KG1 (cell line): ENCODE measurements around the gene TMEM178B.
"Not testable (repeated sequence)": the region's sequence is repeated elsewhere in the genome, so short reads cannot be mapped to it uniquely, and the experiment has no call there.

ENCODE experiments used
- DNase-seq: peaks from one replicate; lab custom pipeline; 2025; lab: John Stamatoyannopoulos, UW

TMEM178B gene

DNA sequence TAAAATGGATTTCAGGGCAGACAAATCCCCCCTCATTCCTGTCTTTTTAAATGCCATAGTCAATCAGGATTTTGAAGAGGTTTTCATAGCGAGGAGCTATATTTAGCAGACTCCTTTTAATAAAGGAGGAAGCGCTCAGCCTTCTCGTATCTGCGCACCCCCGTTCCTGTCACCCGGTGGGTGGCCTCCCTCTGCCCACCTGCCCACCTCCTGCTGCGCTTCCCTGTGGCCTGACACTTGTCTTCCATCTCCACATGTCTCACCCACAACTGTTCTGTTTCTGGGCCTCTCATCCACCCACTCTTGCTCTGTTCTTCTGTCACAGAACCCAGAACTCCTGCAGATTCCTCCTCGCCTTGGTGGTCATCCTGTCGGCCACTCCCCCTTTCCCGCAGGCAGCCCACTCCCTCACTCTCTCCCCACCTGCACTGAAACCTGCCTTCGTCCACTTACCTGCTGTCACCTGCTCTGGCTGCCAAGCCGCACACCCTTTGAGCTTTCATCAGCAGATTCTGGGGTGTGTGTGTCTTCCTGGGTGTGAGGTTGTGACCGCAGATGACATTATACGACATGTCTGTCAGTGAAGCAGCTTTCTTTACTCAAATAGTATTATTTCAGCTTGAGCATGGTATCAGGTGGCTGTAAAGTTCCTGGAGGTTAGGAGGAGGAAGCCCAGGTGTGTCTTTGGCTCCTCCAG is 313.8 kb downstream of the TMEM178B start:
- DNase-seq, result no peak

DNA sequence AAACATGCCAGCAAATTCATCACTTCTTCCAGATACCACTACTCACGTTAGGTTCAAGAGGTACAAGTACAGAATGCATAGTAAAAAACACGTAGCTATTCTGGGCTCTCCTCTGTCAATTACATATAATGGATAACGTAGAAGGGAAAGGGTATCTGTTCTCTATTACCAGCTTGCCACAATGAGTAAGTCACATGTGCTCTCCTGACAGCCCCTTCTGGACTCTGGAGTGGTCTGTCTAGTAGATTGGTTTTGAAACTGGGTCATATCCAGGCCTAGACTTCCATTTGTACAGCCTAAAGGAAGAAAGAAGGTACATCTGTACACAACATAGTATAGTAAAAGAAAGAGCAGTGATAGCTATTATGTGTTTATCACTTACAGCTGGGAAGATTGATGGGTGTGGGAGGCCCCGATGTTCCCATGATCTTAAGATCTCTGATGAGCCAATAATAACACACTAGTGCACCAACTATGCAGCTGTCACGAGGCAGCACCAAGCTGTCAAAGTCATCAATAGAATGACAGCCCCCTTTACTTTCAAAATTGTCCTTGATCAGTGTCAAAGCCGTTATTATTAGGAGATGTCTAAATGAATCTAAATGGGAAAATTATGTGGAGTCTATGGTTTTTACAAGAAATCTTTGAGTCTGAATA is 315.4 kb downstream of the TMEM178B start:
- no peak for DNase-seq

DNA sequence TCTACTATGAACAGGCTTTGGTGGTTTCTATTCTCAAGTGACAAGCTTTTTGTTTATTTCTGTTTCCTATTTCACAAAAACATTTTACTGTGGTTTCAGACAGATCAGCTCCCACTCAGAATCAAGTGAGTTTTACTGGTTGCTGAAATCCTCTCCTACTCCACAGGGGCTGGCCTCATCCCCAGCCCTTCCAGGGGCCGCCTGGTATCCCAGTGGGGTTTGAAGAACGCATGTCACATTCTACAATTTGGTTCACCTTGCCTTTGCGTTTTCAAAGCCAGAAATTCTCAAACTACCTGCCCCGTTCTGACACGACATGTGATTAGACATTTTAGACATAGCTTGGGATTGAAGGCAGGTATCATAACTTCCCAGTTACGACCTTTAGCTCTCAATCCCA is 316.5 kb downstream of the TMEM178B start:
- no peak for DNase-seq

DNA sequence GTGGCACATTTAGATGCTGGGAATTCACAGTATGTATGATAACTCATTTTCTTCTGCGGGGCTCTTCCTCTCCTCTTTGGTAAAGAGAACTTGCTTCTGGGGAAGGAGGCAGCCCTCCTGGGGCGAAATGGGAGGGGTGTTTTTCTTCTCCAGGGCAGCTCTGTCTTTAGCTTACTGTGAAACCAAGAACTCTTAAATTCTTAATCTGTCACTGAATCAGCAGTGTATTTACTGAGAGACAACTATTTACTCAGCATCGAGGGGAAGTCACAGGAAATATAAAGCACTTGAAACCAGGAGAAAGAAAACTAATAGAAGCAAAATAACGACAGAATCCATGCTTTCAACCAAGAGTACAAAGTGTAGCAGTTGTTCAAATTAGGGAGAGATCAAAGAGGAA is 319.2 kb downstream of the TMEM178B start:
- DNase-seq, result no peak

DNA sequence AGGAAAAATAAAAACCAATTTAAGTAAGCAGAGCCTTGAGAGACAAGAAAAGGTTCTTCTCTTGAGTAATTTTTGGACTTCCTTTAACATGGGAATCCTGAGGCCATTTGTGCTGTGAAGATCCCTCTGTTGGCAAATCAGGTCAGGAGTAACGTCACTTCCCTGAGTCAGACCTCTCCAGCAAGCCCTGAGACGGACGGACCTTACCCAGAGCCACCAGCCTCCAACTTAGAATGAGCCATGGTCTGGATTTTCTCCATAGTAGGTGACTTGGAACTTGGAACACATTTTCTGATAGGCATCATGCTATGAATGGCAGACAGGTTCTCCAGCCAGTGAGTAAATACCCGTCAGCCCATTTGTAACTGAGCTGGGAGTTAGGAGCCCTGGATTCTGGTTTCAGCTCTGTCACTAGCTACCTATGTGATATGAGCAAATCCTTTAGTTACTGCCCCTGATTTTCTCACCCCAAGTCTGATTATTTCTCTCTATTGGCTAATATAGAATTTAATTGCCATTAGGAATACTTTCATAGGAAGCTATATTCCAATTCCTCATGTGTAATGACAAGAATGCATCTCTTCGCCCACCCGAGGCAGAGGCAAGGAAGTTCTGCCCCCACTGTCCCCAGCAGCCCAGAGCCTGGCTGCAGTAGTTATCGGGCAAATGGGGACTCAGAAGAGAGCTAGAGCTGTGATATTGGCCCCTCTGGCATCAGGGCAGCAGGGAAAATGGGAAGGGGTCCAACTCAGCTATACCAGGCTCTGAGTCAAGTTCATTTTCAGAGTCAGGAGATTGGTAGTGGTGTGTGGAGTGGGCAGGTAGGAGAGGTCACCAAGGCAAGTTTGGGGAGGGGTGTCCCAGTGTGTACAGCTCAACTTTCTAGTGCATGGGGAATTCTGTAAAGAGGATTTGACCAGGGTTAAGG is 323.6 kb downstream of the TMEM178B start:
- DNase-seq, result no peak

DNA sequence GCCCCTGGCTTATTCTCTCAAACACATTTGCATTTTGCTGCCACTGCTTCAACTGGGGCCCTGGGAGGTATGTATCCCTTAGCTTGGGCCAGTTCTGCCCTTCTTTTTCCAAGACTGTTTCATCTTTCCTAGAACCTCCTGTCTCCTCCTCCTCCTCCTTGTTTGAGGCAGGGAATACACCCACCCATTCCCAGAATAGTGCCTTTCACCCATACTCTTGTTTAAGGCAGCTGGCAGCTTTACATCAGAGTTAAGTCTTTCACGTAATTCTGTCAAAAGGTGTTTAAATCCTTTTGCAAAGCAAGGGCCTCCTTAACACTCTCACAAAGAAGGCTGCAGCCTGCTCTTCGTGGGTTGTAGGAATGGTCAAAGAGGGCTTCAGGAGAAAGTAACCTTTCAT is 326.5 kb downstream of the TMEM178B start:
- no peak for DNase-seq

DNA sequence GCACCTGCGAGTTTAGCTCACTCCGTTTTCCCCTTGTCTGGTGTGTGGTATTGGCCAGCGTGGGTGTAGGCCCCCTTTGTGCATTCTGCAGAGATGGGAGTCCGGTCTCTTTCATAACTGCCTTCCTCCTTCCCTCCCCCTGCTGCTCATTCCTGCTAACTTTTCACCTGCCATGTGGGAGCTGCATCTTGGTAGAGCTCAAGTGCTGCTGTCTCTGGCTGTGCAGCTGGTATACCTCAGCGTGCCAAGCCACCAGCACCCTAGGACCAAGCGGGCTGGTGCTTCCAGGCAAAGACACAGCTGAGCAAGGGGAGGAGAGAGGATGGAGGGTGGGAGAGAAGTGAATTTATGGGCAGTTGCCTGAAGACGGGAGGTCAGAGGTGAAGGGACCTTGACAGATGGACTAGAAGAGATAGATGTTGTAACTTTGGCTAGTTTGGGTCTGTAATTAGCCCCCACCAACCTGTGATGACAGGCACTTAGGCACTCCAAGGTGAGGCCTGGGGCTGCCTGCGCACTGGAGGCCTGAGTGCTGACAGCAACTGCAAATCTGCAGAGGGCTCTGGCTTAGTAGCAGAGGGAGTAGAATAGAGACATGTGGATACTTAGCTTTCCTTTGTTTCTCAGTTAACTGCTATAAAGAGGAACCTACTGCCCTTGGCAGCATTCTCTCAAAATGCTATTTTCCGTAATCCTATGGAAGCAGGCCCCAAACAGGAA is 328.6 kb downstream of the TMEM178B start:
- DNase-seq, result no peak

DNA sequence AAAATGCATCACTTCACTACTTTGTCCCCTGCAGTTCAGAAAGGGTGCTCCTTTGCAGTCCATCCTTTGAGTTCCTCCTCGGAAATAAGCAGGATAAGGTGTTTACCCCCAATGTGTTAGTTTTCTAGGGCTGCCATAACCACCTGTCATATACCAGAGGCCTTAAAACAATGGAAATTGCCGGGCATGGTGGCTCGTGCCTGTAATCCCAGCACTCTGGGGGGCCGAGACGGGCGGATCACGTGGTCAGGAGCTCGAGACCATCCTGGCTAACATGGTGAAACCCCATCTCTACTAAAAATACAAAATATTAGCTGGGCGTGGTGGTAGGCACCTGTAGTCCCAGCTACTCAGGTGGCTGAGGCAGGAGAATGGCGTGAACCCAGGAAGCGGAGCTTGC is 330.0 kb downstream of the TMEM178B start:
- DNase-seq, result not testable (repeated sequence)

DNA sequence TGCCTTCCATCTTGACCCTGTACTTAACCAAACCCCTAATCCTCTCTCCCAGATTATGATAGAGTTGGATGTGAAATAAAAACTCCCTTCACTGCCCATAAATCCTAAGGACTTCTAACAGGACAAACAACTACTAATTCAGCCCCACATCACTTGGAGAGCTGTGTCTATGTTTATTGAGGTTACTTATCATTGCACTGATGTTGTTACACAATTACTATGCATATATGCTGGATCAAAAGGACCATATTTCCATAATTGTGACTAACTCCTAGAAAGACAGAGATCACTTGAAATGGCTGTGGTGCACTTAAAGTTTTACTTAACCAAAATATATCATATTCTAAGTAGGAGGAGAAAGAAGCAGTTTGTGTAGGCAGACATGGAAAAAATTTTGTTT is 332.5 kb downstream of the TMEM178B start:
- DNase-seq, result no peak

DNA sequence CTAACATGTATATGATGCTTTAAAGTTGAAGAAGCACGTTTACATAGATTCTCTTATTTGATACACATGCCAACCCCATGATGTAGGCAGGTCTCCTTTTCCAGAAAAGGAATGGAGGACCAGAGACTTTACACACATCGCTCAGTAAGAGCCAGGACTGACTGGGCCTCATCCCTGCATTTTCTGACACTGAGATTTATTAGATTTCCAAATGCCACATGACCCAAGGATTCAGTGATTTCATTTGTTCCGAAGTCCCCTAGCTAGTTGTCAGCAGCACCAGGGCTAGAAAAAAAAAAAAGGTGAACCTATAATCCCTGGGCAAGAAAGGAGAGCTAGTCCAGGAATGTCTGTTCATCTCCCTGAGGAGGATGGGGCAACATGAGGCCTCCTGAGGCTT is 334.0 kb downstream of the TMEM178B start:
- DNase-seq, result no peak

DNA sequence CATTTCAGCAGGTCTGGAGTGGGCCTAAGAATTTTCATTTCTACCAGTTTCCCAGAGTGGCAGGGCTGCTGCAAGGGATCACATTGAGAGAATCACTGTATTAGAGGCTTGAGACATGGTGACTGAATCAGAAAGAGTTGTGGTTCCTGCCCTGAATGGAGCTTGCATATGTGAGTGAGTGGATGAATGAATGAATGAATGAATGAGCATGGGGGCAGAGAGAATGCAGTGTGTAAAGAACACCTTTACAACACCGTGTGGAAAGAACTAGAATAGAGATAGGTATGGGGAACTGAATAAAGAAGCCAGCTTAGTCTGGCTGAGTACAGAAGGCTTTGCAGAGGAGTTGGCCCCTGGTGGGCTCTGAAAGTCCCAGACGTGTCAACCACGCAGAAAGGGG is 334.6 kb downstream of the TMEM178B start:
- no peak for DNase-seq

DNA sequence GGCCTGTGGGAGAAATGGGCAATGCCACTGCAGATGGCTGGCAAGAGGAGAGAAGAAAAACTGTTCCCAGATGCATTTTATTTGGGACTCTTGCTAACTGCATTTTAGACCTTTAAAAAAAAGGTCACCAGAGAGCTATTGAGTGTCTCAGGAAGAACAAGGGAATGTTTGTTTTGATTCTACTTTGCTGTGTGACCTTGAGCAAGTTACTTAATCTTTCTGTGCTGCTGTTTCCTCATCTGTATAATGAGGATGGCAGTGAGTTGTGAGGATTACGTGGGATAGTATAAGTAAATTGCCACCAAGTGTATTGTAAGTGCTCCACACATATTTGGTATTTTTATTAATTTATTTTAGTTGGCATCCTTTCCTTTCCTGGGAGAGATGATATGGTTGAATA is 335.4 kb downstream of the TMEM178B start:
- no peak for DNase-seq

DNA sequence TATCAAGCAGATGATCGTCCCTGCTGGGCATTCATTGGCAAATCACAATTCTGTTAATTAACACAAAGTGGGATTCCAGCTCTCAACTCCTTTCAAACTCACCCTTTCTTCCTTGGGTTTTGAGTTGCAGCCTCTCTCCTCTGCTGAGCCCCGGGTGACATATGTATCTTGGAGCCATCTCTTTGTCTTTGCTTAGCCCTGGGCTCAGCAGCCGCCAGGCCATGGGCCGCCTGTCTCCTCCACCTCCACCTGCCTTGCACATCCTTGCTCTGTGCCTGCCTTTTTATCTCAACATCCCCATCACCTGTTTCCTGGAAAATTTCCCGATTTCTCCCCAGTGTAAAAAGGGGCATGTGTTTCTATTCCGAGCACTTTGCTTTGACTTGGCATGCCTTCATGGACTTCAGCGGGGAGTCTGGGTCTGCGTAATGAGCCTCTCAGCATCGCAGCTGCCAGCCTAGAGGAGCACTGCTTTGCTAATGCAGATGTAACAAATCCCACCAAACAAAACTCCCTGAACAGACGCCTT is 336.0 kb downstream of the TMEM178B start:
- DNase-seq, result no peak

DNA sequence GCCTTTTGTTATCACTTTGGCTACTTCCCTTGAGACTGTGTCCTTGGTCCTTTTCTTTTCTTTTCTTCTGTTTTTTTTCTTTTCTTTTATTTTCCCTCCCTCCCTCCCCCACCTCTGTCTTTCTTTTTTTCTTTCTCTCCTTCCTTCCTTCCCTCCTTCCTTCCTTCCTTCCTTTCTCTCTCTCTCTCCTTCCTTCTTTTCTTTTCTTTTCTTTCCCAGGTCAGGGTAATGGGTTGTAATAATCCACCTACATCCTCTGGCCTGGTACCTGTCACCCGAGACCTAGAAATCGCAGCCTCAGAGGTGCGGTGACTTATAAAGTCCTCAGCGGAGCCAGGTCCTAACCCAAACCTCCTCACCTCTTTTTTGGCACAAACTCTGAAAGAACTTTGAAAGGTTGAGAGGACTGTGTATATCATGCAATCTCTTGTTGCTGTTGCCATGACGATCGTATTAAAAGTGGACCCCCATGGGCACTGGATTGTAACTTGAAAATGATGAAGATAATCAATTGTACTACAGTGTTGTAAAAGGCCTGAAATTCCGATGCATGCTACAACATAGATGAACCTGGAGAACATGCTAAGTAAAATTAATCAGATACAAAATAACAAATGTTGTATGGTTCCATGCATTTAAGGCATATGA is 336.6 kb downstream of the TMEM178B start:
- no peak for DNase-seq

DNA sequence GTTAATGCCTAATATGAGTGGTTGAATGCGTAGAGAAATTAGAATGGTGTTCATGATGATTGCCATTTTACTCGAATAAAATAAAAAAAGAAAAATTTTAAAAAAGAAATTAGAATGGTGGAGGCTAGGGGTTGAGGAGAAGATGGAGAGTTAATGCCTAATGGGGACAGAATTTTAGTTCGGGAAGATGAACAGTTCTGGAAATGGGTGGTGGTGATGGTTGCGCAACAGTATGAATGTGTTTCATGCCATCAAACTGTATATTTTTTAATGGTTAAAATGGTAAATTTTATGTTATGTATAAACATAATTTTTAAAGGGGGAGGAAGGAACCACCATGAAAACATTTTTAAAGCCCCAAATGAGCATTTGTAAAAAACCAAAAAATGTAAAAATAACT is 337.3 kb downstream of the TMEM178B start:
- no peak for DNase-seq

DNA sequence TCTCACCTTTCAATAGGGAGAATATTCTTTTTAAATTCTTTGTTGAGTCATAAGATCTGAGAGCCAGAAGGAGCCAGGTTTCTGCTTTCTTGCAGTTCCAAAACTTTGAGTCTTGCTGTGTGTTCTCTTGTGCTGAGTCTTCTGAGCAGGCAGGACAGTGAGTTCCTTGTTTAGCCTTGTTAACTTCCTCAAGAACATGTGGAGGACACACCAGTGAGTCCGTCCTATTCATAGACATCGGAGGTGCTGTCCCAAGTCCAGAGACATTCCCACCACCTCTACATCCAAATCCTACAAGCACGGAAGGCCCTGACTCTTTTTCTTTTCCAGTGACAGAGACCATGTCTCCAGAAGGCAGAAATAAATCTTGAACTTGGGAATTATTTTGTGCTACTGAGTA is 342.1 kb downstream of the TMEM178B start:
- no peak for DNase-seq

DNA sequence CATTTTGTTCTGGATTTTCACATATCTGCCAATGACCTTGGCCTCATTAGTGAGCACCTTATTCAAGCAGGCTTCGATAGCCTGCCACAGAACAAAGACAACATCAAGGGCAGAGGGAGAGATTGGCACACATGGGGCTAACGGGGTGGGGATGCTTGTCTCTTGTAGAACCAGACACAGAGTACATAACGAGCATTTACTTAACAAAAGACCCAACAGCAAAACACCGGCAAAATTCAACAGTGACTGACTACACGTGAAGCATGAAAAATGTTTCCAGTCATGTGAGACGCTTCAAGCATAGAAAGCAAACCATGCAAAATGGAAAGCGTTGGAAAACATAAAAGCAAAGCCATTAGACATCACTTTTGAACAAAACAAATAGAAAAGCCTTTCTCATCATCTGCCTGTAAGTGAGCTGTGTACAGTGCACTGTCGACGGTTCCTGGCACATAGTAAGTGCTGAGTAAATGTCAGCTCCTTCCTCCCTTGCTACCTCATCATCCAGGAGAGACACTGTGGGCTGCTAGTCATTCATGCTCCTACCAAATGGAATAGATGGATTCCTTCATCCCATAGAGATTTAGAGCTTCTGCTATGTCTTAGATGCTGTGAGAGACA is 342.9 kb downstream of the TMEM178B start:
- DNase-seq, result no peak

DNA sequence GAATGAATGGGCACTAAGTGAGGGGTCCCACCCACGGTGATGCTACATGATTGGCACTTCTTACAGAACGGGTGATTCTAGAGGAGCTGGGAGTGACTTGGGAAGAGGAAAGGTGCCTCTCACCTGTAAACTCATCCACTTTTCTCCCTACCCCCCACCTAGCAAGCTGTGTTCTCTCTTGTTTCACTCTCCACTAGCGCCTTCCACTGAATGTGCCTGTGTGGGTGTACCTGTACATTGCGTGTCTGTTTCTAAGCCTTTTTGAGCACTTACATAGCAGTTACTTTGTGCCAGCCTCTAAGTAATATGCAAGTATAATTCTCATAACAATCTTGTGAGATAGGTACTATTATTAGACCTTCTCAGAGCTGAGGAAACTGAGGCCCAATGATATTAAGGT is 343.6 kb downstream of the TMEM178B start:
- no peak for DNase-seq

DNA sequence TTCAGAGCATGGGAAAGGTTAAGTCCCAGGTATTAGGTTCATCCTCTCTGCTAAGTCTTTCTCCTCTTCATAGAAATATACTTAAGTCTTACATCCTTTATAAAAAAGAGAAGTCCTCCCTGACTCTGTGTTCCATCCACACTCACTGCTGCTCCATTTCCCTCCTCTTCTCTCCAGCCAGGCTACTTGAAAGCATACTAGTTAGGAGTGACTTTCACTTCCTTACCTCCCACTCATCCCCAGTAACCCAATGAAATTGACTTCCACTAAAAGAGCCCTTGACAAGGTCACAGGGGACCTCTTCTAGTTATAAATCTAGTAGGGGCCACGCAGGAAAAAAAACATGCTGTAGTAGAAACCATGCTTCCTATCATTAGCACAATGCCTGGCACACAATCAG is 344.2 kb downstream of the TMEM178B start:
- no peak for DNase-seq

DNA sequence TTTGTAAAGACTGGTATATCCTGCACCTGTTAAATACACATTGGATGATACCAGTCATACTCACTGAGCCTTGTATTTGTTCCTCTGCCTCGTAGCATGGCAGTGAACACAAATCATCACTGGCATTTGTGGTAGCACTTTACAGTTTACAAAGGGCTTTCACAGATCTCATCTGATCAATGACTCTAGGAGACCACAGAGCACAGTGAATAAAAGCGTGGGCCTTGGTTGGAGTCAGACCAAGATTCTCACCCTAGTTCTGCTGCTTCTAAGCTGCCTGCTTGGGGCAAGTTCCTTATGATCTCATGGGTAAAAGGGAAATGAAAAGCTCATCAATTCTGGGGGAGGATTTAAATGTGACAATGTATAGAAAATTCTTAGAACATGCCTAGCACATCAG is 347.4 kb downstream of the TMEM178B start:
- no peak for DNase-seq

DNA sequence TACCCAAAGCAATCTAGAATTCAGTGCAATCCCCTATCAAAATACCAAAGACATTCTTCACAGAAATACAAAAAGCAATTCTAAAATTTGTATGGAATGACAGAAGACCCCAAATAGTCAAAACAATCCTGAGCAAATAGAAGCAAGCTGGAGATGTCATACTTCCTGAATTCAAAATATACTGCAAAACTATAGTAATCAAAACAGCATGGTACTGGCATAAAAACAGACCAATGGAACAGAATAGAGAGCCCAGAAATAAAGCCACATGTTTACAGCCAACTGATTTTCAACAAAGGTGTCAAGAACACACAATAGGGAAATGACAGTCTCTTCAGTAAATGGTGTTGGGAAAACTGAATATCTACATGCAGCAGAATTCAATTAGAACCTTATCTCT is 353.3 kb downstream of the TMEM178B start:
- no peak for DNase-seq
